Measurements from ENCODE around the gene TSHZ2.

- TF ChIP-seq POLR2A (IDR thresholded peaks at IDR 0.05) (no peak), CTCF (IDR thresholded peaks at IDR 0.05) (no peak), EP300 (IDR thresholded peaks at IDR 0.05; ENCODE audit: low read depth) (no peak), POLR2AphosphoS5 (IDR thresholded peaks at IDR 0.05) (no peak)
Observed at GRCh38 chr20:53412577-53413185, 440.5 kb downstream of the TSHZ2 start.
